IPS-15b (cell line): ENCODE measurements around the gene GCH1.

Experiments used
- H3K27me3 ChIP-seq: one replicate; pipeline ENCODE4 v1.6.1; 2013; ENCODE audit warnings: low read length; ENCODE audit not compliant: control insufficient read depth, insufficient read depth
- H3K36me3 ChIP-seq: one replicate; pipeline ENCODE4 v1.6.1; 2013; ENCODE audit warnings: low read length; ENCODE audit not compliant: control insufficient read depth, insufficient read depth
- H3K4me1 ChIP-seq: one replicate; pipeline ENCODE4 v1.6.1; 2013; ENCODE audit warnings: mild to moderate bottlenecking, low read length; ENCODE audit not compliant: control insufficient read depth, insufficient read depth
- H3K4me3 ChIP-seq: one replicate; pipeline ENCODE4 v1.5.1; 2013; ENCODE audit warnings: low read depth, low read length
- H3K9ac ChIP-seq: one replicate; pipeline ENCODE4 v1.6.1; 2013; ENCODE audit warnings: low read depth, mild to moderate bottlenecking, low read length
- H3K9me3 ChIP-seq: one replicate; pipeline ENCODE4 v1.6.1; 2013; ENCODE audit warnings: mild to moderate bottlenecking, low read length; ENCODE audit not compliant: control insufficient read depth, insufficient read depth

Gene GCH1

DNA sequence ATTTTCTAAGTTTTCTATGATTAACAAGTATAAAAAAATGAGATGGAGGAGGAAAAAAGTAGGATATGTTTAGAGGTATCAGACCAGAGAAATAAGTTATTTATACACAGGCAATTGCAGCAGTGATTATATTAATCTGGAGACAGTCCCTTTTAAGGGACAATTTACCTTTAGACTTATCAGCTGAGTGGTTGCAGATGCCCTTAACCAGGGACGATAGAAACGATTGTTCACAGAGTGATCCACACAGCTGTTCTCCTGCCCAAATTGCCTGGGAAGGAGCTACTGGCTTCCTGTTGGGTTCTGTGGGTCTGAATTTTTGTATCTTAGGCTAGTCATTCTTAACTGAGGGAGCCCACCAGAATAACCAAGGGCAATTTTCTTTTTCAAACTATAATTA is 66.4 kb downstream of the GCH1 start:
- Histone ChIP-seq H3K9me3 (no peaks in the 10 kb centered on the region), H3K4me1 (no peaks in the 10 kb centered on the region), H3K36me3 (no peaks in the 10 kb centered on the region), H3K27me3 (no peaks in the 10 kb centered on the region), H3K9ac (no peak overlapping the region), H3K4me3 (no peak overlapping the region)

- Histone ChIP-seq H3K4me3 (no peak overlapping the region), H3K36me3 (no peaks in the 10 kb centered on the region), H3K27me3 (no peaks in the 10 kb centered on the region), H3K9ac (no peak overlapping the region), H3K4me1 (no peaks in the 10 kb centered on the region), H3K9me3 (no peaks in the 10 kb centered on the region)
Observed at GRCh38 chr14:54834727-54835126, 67.9 kb downstream of the GCH1 start.

DNA sequence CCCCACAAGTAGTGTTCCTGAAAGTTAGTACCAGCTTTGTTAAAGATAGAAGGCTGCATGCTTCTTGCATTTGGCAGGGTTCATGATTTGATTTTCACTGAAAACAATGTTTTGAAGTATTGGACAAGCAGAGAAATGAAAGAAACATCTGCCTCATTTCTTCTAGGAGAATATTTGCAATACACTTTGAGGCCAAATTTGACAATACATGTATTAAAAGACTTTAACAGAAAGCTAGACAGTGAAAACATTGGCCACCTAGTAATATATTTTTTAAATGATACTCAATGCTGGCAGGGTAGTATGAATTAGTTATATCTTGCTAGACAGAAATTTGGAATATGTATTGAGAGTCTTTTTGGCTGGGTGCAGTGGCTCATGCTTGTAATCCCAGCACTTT is 68.5 kb downstream of the GCH1 start:
- no peak overlapping the region for H3K9ac ChIP-seq
- no peaks in the 10 kb centered on the region for H3K4me1 ChIP-seq
- no peak overlapping the region for H3K4me3 ChIP-seq
- H3K9me3 ChIP-seq, result no peaks in the 10 kb centered on the region
- no peaks in the 10 kb centered on the region for H3K27me3 ChIP-seq
- H3K36me3 ChIP-seq, result no peaks in the 10 kb centered on the region

- no peak overlapping the region for H3K9ac ChIP-seq
- H3K4me3 ChIP-seq, result no peak overlapping the region
- H3K4me1 ChIP-seq, result no peaks in the 10 kb centered on the region
- no peaks in the 10 kb centered on the region for H3K36me3 ChIP-seq
- no peaks in the 10 kb centered on the region for H3K27me3 ChIP-seq
- H3K9me3 ChIP-seq, result no peaks in the 10 kb centered on the region
Observed at GRCh38 chr14:54830650-54831049, 72.0 kb downstream of the GCH1 start.

DNA sequence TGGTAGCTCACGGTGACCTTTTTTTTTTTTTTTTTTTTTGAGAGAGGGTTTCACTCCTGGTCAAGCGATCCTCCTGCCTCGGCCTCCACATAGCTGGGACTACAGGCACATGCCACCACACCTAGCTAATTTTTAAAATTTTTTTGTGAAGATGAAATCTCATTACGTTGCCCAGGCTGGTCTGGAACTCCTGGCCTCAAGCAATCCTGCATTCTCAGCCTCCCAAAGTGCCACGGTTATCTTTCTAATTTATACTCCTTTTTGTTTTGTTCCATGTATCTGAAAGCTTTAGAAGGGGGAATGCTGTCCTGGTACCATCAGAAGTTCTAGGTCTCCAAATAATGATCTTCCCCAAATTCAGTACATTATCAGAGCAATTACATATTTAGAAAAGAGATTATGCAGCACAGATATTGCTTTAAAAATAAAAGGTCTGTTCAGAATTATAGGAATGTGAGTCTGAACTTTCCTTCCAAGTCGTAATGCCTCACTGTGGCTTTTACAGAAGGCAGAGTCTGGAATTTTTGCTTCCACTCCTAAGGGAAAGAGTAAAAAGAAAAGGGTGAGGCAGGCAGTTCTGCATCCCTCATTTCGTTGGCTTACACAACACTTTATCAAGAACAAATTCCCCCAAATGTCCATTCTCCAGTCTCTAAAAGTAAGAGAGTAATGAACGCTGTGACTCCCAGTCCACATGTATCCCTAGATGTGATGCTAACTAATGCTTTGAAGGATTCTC is 73.0 kb downstream of the GCH1 start:
- no peaks in the 10 kb centered on the region for H3K4me1 ChIP-seq
- no peaks in the 10 kb centered on the region for H3K27me3 ChIP-seq
- no peaks in the 10 kb centered on the region for H3K36me3 ChIP-seq

GRCh38 chr14:54828037-54828436 is 74.6 kb downstream of the GCH1 start:
- no peak overlapping the region for H3K9ac ChIP-seq
- no peaks in the 10 kb centered on the region for H3K36me3 ChIP-seq
- H3K4me1 ChIP-seq, result no peaks in the 10 kb centered on the region
- H3K4me3 ChIP-seq, result no peak overlapping the region
- H3K9me3 ChIP-seq, result no peaks in the 10 kb centered on the region
- no peaks in the 10 kb centered on the region for H3K27me3 ChIP-seq

More for the DNA sequence above, 73.0 kb downstream of the GCH1 start:
- Histone ChIP-seq H3K9me3 (no peaks in the 10 kb centered on the region), H3K9ac (no peak overlapping the region), H3K4me3 (no peak overlapping the region)

GRCh38 chr14:54823757-54824549 is 78.7 kb downstream of the GCH1 start:
- no peaks in the 10 kb centered on the region for H3K4me1 ChIP-seq
- no peak overlapping the region for H3K9ac ChIP-seq
- no peak overlapping the region for H3K4me3 ChIP-seq
- H3K36me3 ChIP-seq, result no peaks in the 10 kb centered on the region
- no peaks in the 10 kb centered on the region for H3K27me3 ChIP-seq
- H3K9me3 ChIP-seq, result no peaks in the 10 kb centered on the region

DNA sequence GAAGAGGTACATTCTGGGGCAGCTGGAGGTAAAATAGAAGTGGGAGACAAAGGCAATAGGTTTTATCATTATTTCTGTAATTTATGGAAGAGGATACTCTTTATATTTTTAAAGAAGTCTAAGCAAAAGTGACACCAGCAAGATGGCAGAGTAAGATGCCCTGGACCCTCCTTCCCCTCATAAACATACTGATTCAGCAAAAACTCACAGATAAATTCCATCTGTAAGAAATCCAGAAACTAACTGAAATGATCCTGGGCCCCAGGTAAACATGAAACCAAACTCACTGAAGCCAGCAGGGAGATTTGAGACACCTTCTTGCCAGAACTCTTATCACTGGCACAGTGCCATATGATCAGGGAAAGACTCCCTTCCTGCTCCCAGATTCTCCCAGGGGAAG is 79.9 kb downstream of the GCH1 start:
- Histone ChIP-seq H3K4me1 (no peaks in the 10 kb centered on the region), H3K4me3 (no peak overlapping the region), H3K9me3 (no peaks in the 10 kb centered on the region), H3K27me3 (no peaks in the 10 kb centered on the region), H3K9ac (no peak overlapping the region), H3K36me3 (no peaks in the 10 kb centered on the region)

DNA sequence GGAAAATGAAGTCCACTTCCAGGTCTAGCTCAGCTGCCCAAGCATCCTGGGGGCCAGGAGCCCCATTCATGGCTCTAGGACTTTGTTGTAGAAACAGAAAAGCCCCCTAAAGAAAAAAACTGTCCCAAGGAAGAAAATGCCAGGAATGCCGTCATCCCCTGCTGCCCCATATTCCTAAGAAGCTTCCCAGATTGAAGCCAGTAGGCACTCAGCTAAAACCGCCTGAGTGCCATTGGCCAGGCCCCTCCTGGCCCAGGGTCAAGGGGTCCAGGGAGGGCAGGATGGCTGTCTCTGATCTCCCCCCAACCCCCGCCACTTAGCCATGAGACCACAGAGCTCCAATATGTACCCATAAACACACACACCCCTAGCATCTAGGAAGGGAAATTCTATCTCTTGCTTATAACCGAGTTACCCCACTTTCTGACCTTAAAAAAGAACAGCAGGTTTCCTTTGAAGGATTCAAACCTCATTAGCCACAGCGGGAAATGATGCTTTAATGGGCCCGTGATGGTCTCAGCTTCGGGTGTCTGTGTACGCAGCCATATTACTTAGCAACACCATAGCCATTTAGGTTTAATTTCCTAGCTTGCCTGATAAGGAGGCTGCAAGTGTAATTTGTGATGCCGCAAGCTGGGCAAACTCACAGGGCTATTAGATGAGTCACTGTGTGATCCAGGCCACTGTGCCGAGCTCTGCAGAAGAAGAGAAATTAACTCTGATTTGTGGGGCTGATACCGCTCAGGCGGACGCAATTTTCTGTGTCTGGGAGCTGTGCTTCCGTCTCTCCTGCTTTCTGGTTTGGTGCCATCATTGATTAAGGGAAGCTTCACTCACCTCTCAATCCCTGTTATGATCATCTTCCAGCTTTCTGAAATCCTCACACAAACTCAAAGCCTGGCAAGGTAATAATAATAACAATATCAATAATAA is 84.2 kb downstream of the GCH1 start:
- Histone ChIP-seq H3K4me3 (no peak overlapping the region), H3K27me3 (no peaks in the 10 kb centered on the region), H3K9ac (no peak overlapping the region), H3K9me3 (no peaks in the 10 kb centered on the region), H3K4me1 (no peaks in the 10 kb centered on the region), H3K36me3 (no peaks in the 10 kb centered on the region)

- H3K27me3 ChIP-seq, result peaks cover 1% of the 10 kb centered on the region
- no peaks in the 10 kb centered on the region for H3K4me1 ChIP-seq
- no peak overlapping the region for H3K4me3 ChIP-seq
- H3K36me3 ChIP-seq, result no peaks in the 10 kb centered on the region
- H3K9ac ChIP-seq, result no peak overlapping the region
- H3K9me3 ChIP-seq, result no peaks in the 10 kb centered on the region
Observed at GRCh38 chr14:54817506-54817905, 85.1 kb downstream of the GCH1 start.

- Histone ChIP-seq H3K27me3 (peaks cover 6% of the 10 kb centered on the region), H3K4me1 (no peaks in the 10 kb centered on the region)
Observed at GRCh38 chr14:54816450-54816849, 86.2 kb downstream of the GCH1 start.

More at GRCh38 chr14:54816450-54816849, 86.2 kb downstream of the GCH1 start:
- Histone ChIP-seq H3K36me3 (no peaks in the 10 kb centered on the region), H3K4me3 (no peak overlapping the region), H3K9ac (no peak overlapping the region), H3K9me3 (no peaks in the 10 kb centered on the region)
